Suprapubic skin (tissue), 4 donors: ENCODE results near the gene CTSZ. TPM values are rescaled to one million over a fixed set of nuclear protein-coding genes. Genes with fewer than 3 reads are reported as not detected.

Experiments
- DNase-seq, 2 donors: peaks; one replicate each; pipeline ENCODE4 v3.0.0-alpha.2; 2019; ENCODE audit warnings: low spot score in 2 of 2
- H3K27ac ChIP-seq: fragments of 200-600 bp; sonication (generic); one replicate; pipeline ENCODE4 v1.5.1; 2019
- H3K27me3 ChIP-seq: fragments of 200-600 bp; sonication (generic); one replicate; pipeline ENCODE4 v1.5.1; 2019
- H3K36me3 ChIP-seq: fragments of 200-600 bp; sonication (generic); one replicate; pipeline ENCODE4 v1.5.1; 2019
- H3K4me1 ChIP-seq: fragments of 200-600 bp; sonication (generic); one replicate; pipeline ENCODE4 v1.5.1; 2019
- H3K4me3 ChIP-seq: fragments of 200-600 bp; sonication (generic); one replicate; pipeline ENCODE4 v1.5.1; 2019; ENCODE audit warnings: mild to moderate bottlenecking
- H3K9me3 ChIP-seq: fragments of 200-600 bp; sonication (generic); one replicate; pipeline ENCODE4 v1.5.1; 2019
- EP300 ChIP-seq: sonication (generic); formaldehyde crosslinking; IDR thresholded peaks from one replicate; pipeline ENCODE4 v1.6.1; 2017; ENCODE audit warnings: antibody characterized with exemption
- POLR2A ChIP-seq, 2 donors: fragments of 450-650 bp; IDR thresholded peaks; one replicate each; pipeline ENCODE4 v1.6.1; 2017; ENCODE audit warnings: antibody characterized with exemption in 2 of 2, mild to moderate bottlenecking in 2 of 2, moderate library complexity in 2 of 2
- POLR2AphosphoS5 ChIP-seq, 3 donors: sonication (generic); formaldehyde crosslinking; IDR thresholded peaks; one replicate each; pipeline ENCODE4 v1.6.1; 2017; ENCODE audit warnings: antibody characterized with exemption in 3 of 3
- WGBS: methylation state at CpG from one replicate; pipeline ENCODE4 v1.1.5; 2018; 5-methylcytosine and 5-hydroxymethylcytosine counted together
- total RNA-seq, 4 donors: library from RNA; depleted of rRNA; stranded (reverse); fragments of >200 nt; gene quantifications; one replicate each; pipeline ENCODE4 v1.1.0, GENCODE V29; 2016
- TF ChIP-seq, protein P1 (sequence below), 2 donors: fragments of 200-600 bp in 1 of 2; fragments of 450-650 bp in 1 of 2; sonication (generic) in 1 of 2; IDR thresholded peaks; one replicate each; pipeline ENCODE4 v1.5.1; 2016 to 2019; ENCODE audit warnings: antibody characterized with exemption in 2 of 2, mild to moderate bottlenecking in 1 of 2, moderate library complexity in 1 of 2

The CTSZ gene
- total RNA-seq, 4 donors from 2014 or later = 25.6 to 38.7 (median 34.7) TPM

DNA sequence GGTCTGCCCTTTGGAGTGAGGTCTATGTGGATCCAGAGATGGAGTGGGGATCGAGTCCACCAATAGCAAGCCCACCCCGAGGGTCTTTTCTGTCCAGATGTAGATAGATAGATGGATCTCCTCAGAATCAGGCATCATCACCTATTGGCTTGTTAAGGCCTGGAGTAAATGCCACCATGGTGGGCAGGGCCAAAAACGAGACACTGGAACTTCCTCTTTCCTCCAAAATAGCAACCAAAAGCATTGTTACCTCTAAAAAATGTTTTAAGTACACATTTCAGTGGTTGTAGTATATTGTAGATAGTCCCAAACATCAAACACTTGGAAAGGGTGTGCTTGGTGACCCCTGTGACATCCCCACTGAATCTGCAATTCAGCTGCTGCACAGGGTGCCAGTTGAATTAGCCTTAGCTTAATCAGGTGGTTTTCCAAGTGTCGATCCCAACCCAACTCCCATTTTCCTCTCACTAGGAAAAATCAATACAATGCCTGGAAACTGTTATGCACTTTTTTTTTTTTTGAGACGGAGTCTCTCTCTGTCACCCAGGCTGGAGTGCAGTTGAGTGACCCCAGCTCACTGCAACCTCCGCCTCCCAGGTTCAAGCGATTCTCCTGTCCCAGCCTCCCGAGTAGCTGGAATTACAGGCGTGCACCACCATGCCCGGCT, 61.0 kb downstream of the CTSZ start:
- H3K36me3 ChIP-seq = no peaks in the 10 kb centered on the region
- no peak for DNase-seq
- no peak for TF ChIP-seq EP300
- TF ChIP-seq, protein P1, sequence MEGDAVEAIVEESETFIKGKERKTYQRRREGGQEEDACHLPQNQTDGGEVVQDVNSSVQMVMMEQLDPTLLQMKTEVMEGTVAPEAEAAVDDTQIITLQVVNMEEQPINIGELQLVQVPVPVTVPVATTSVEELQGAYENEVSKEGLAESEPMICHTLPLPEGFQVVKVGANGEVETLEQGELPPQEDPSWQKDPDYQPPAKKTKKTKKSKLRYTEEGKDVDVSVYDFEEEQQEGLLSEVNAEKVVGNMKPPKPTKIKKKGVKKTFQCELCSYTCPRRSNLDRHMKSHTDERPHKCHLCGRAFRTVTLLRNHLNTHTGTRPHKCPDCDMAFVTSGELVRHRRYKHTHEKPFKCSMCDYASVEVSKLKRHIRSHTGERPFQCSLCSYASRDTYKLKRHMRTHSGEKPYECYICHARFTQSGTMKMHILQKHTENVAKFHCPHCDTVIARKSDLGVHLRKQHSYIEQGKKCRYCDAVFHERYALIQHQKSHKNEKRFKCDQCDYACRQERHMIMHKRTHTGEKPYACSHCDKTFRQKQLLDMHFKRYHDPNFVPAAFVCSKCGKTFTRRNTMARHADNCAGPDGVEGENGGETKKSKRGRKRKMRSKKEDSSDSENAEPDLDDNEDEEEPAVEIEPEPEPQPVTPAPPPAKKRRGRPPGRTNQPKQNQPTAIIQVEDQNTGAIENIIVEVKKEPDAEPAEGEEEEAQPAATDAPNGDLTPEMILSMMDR (IDR thresholded peaks at IDR 0.05) = no peak
- TF ChIP-seq POLR2AphosphoS5 (IDR thresholded peaks at IDR 0.05) = no peak
- no peak for TF ChIP-seq POLR2A (IDR thresholded peaks at IDR 0.05)
- H3K27ac ChIP-seq = no peak overlapping the region
- no peak overlapping the region for H3K4me3 ChIP-seq
- H3K27me3 ChIP-seq = no peaks in the 10 kb centered on the region
- 90% methylated on average over 10 of the region's 10 CpGs for WGBS
- H3K9me3 ChIP-seq = no peaks in the 10 kb centered on the region
- H3K4me1 ChIP-seq = no peaks in the 10 kb centered on the region

Other genes with a start within 250 kb of the CTSZ start
- not detected for gene GNAS-AS1, start 156.4 kb downstream of the CTSZ start, total RNA-seq
- gene GNAS, start 154.5 kb downstream of the CTSZ start, total RNA-seq = 100 to 1,000 TPM; 334 to 533 (median 451) TPM
- gene NELFCD, start 26.0 kb downstream of the CTSZ start, total RNA-seq = 10 to 100 TPM; 45.9 to 90.0 (median 63.4) TPM
- gene TUBB1, start 12.2 kb upstream of the CTSZ start, total RNA-seq = under 1 TPM in 1 of 4 donors, not detected in 3; 0.17 TPM
- gene ATP5F1E, start 25.1 kb upstream of the CTSZ start, total RNA-seq = 10 to 100 TPM; 16.1 to 26.8 (median 19.5) TPM
- gene PRELID3B, start 35.5 kb upstream of the CTSZ start, total RNA-seq = 10 to 100 TPM; 25.4 to 42.2 (median 32.8) TPM
- gene ZNF831, start 156.6 kb upstream of the CTSZ start, total RNA-seq = 1 to 10 TPM in 1 of 4 donors, under 1 TPM in 2, not detected in 1; 0.16 to 1.0 (median 0.34) TPM